Mucosa of descending colon (tissue), 3 donors: ENCODE measurements around the gene ZNF354C. TPM values are rescaled to one million over a fixed set of nuclear protein-coding genes. Genes with fewer than 3 reads are reported as not detected.

Experiments used
- ATAC-seq: fragments of 200-7000 bp; cut with Tn5 transposase; one replicate; pipeline ENCODE4 v1.9.1; 2020; ENCODE audit warnings: mild to moderate bottlenecking, moderate library complexity
- DNase-seq, 3 donors: peaks; one replicate each; pipeline ENCODE4 v3.0.0-alpha.2; 2020
- H3K36me3 ChIP-seq: fragments of 200-600 bp; one replicate; pipeline ENCODE4 v1.8.0; 2021; ENCODE audit warnings: low read depth, mild to moderate bottlenecking
- H3K4me1 ChIP-seq: fragments of 200-600 bp; one replicate; pipeline ENCODE4 v1.8.0; 2021; ENCODE audit warnings: low read depth, mild to moderate bottlenecking
- H3K4me3 ChIP-seq: fragments of 200-600 bp; one replicate; pipeline ENCODE4 v1.8.0; 2021; ENCODE audit warnings: mild to moderate bottlenecking
- H3K9me3 ChIP-seq: fragments of 200-600 bp; one replicate; pipeline ENCODE4 v1.8.0; 2021; ENCODE audit warnings: mild to moderate bottlenecking
- intact Hi-C, 2 donors: fragments of 100-400 bp; cut with DNase I in 1 of 2; cut with micrococcal nuclease in 1 of 2; formaldehyde crosslinking; loops; one replicate each; pipeline versions ENCODE4 v1.11.0 to v1.11.1; 2022; cut with DNase I, micrococcal nuclease
- total RNA-seq, 3 donors: library from RNA; stranded (reverse); fragmentation: NEBNext Ultra II Directional in 2 of 3; extraction: Animal tissue kit (Norgen Biotek cat#: 25700) in 2 of 3; gene quantifications; one replicate each; pipeline versions ENCODE4 v1.2.1 to v1.2.4, GENCODE V29; 2021 to 2023
- TF ChIP-seq, protein P1 (sequence below): fragments of 200-600 bp; IDR thresholded peaks from one replicate; pipeline ENCODE4 v1.8.0; 2022; ENCODE audit warnings: antibody characterized with exemption, mild to moderate bottlenecking
- donor health status: DM: no; HTN: no; CAD: no; lungs with moderate emphysema.
- donor health status: DM: no; HTN: no; CAD: no.
- donor health status: DM: no; HTN: yes; CAD: no.

The ZNF354C gene
- total RNA-seq, 3 donors from 2014 or later: 1.6 to 9.1 (median 1.7) TPM

DNA sequence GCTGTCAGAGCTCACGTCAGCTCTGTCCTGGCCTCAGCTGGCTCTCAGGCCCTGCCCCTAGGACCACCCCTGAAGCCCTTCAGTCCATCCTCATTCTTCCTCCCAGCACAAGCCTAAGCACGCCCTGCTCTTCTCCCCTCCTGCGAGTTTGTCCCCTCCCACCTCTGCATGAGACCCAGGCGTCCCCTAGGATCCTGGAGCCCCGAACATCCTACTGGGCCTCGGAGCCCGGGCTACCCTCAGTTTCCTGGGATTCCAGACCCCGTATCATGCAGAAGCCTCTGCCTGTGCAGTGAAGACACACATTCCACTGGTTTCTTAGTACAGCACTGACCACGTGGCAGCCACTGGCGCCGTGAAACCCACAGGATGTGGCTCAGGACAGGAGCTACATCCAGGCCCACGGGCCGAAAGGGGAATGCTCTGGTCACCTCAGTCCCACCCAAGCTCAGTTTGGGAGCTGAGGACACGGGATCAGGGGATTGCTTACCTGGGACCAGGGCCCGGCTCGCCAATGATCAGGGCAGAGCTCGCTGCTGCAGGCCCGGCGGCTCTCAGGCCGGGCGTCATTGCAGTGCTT lies 64.2 kb downstream of the ZNF354C start:
- TF ChIP-seq, protein P1, sequence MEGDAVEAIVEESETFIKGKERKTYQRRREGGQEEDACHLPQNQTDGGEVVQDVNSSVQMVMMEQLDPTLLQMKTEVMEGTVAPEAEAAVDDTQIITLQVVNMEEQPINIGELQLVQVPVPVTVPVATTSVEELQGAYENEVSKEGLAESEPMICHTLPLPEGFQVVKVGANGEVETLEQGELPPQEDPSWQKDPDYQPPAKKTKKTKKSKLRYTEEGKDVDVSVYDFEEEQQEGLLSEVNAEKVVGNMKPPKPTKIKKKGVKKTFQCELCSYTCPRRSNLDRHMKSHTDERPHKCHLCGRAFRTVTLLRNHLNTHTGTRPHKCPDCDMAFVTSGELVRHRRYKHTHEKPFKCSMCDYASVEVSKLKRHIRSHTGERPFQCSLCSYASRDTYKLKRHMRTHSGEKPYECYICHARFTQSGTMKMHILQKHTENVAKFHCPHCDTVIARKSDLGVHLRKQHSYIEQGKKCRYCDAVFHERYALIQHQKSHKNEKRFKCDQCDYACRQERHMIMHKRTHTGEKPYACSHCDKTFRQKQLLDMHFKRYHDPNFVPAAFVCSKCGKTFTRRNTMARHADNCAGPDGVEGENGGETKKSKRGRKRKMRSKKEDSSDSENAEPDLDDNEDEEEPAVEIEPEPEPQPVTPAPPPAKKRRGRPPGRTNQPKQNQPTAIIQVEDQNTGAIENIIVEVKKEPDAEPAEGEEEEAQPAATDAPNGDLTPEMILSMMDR: no peak
- H3K4me1 ChIP-seq: no peaks in the 10 kb centered on the region
- peaks cover 39% of the 10 kb centered on the region for H3K9me3 ChIP-seq
- no peak overlapping the region for H3K4me3 ChIP-seq
- ATAC-seq (no peak), DNase-seq (no peak)
- H3K36me3 ChIP-seq: no peaks in the 10 kb centered on the region
- intact Hi-C loops: no loop called here

DNA sequence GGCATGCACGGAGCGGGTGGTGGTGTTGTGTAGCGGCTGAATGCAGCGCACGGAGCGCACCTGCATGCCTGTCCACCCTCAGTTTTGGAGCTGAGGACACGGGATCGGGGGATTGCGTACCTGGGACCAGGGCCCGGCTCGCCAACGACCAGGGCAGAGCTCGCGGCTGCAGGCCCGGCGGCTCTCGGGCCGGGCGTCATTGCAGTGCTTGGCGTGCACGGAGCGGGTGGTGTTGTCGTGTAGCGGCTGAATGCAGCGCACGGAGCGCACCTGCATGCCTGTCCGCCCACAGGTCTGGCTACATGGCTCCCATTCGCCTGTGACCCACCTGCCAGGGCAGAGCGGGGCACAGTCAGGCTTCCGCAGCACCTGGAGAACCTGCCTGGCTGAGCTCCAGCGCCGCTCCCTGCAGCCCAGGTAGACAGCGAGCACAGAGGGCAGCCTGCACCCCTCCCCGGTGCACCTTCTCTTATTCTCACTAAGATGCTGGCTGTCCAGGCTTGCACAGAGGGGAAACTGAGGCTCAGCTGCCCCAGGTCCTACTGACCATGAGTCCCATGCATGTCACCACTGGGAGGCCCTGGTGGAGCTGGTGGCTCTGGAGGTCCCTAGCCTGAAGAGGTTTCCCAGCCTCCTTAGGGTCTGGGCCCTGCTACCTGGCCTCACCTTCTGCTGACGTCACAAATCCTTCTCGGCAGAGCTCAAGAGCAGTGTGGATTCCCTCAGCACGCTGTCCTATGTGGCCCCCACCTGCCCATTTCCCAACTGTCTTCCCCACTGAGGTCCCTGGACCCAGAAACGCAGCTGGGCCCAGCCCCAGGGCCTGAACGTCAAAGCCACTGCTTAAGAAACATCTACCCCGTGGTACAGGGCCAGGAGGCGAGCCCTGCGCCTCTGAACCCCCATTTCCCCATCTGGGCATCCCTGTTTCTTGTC lies 64.9 kb downstream of the ZNF354C start:
- DNase-seq (no peak), ATAC-seq (no peak)
- Histone ChIP-seq H3K9me3 (peaks cover 36% of the 10 kb centered on the region), H3K4me3 (no peak overlapping the region), H3K4me1 (no peaks in the 10 kb centered on the region), H3K36me3 (no peaks in the 10 kb centered on the region)
- intact Hi-C loops: no loop called here
- TF ChIP-seq, protein P1: no peak

DNA sequence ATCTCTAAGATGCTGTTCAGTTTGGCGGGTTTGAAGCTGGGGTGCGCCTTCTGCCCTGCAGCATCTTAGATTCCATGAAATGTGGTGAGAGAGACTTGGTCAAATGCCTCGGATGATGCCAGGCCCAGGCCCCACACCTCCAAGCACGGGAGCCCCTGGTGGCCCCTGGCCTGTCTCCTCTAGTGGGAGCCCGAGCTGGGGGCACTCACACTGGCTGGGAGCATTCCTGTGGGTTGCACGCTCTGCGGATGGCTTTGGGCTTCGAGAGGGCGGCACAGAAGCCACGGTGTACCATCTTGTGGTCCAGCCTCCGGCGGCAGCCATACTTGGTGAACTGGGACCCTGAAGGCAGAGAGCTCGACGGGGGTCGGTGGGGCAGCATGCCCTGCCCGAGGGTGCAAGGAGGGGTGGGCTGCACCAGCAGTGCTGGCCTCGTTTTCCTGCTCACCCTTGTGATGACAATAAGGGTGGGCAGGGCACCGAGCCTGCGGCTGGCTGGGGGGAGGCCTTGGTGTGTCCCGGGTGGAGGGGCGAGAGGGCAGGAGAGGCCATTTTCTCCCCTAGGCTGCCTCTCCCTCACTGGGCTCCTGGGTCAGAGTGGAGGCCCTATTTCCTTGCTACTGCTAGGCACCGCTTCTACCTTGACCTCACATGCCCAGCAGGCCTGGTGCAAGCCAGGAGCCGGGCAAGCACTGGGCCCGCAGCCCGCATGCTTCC lies 65.8 kb downstream of the ZNF354C start:
- H3K36me3 ChIP-seq: no peaks in the 10 kb centered on the region
- no peaks in the 10 kb centered on the region for H3K4me1 ChIP-seq
- ATAC-seq (no peak), DNase-seq (peak in 1 of 3 donors; percentile 36)
- peaks cover 28% of the 10 kb centered on the region for H3K9me3 ChIP-seq
- intact Hi-C loops: no loop called here
- no peak overlapping the region for H3K4me3 ChIP-seq
- TF ChIP-seq, protein P1: no peak

DNA sequence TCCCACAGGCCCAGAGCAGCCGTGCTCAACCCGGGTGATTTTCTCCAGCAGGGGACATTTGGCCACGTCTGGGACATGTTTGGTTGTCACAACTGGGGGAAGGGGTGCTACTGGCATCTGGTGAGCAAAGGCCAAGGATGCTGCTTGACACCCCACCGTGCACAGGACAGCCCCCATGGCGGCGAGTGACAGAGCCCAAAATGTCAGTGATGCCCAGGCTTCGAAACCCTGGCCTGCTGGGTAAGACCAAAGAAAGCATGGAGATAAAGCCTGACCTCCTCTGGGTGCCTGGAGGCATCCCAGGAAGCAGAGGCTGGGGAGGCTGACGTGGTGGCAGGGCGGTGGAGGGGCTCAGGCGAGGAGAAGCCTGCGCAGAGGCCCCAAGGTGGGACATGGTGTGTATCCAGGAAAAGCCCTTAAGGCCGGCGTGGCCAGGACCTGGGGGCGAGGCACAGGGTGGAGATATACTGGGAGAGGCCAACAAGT lies 66.4 kb downstream of the ZNF354C start:
- H3K4me3 ChIP-seq: no peak overlapping the region
- H3K36me3 ChIP-seq: no peaks in the 10 kb centered on the region
- peaks cover 23% of the 10 kb centered on the region for H3K9me3 ChIP-seq
- TF ChIP-seq, protein P1: no peak
- intact Hi-C loops: no loop called here
- DNase-seq: peak in 1 of 3 donors; percentile 31
- no peaks in the 10 kb centered on the region for H3K4me1 ChIP-seq
- ATAC-seq: no peak

DNA sequence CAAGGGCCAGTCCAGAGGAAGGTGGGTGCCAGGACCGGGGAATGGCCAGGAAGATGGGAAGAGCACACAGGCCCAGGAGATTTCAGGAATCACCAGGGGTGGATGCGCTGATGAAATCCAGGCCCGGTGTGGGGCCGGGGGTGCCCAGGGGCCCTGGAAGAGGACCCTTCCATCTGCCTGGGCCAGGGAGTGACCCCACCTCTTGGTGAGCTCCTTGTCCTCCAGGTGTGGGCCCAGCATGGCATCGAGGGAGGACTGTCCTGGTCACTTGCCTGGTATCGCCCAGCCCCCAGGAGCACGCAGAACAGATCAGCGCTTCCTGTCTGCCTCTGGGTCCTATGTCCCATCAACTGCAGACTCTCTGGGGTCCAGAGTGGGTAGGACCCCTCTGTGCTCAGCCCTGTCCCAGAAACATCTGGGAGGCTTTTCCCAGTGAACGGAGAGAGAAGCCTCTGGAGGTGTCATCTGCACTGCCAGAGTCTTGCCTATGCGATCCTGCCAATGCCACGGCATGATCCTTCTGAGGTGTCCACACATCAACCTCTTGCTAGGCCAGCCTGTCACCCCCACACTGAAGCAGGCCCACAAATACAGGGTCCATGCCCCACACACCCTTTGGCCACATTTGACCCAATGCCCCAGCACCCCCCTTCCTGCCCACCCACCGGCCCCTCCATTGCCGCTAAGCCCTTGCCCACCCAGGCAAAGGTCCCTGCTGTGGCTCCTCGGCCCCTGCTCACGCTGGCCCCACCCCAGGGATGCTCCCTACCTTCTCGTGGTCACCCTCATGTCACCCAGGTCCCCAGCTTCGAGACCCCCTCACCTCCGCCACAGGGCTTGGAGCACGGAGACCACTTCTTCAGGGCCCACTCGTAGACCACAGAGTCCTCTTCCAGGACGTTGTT lies 67.2 kb downstream of the ZNF354C start:
- no peaks in the 10 kb centered on the region for H3K36me3 ChIP-seq

More for the DNA sequence above, 67.2 kb downstream of the ZNF354C start:
- Histone ChIP-seq H3K9me3 (peaks cover 18% of the 10 kb centered on the region), H3K4me3 (no peak overlapping the region), H3K4me1 (no peaks in the 10 kb centered on the region)
- DNase-seq: peak in 1 of 3 donors; percentile 26
- ATAC-seq: no peak
- TF ChIP-seq, protein P1: no peak
- intact Hi-C loops: no loop called here
